IPS DF 19.7 (cell line): Measurements from ENCODE around the gene FOSL2.

Experiments
- DNase-seq: peaks from one replicate; pipeline ENCODE4 v3.0.0-alpha.2; 2013; ENCODE audit warnings: low read depth, low spot score

Gene FOSL2

DNA sequence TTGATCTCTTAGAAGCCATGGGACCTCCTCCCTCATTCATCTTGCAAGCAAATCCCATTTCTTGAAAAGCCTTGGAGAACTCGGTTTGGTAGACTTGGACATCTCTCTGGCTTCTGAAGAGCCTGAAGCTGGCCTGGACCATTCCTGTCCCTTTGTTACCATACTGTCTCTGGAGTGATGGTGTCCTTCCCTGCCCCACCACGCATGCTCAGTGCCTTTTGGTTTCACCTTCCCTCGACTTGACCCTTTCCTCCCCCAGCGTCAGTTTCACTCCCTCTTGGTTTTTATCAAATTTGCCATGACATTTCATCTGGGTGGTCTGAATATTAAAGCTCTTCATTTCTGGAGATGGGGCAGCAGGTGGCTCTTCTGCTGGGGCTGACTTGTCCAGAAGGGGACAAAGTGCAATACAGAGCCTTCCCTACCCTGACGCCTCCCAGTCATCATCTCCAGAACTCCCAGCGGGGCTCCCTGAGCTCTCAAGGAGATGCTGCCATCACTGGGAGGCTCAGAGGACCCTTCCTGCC, 20.0 kb downstream of the FOSL2 start:
- no peak for DNase-seq

DNA sequence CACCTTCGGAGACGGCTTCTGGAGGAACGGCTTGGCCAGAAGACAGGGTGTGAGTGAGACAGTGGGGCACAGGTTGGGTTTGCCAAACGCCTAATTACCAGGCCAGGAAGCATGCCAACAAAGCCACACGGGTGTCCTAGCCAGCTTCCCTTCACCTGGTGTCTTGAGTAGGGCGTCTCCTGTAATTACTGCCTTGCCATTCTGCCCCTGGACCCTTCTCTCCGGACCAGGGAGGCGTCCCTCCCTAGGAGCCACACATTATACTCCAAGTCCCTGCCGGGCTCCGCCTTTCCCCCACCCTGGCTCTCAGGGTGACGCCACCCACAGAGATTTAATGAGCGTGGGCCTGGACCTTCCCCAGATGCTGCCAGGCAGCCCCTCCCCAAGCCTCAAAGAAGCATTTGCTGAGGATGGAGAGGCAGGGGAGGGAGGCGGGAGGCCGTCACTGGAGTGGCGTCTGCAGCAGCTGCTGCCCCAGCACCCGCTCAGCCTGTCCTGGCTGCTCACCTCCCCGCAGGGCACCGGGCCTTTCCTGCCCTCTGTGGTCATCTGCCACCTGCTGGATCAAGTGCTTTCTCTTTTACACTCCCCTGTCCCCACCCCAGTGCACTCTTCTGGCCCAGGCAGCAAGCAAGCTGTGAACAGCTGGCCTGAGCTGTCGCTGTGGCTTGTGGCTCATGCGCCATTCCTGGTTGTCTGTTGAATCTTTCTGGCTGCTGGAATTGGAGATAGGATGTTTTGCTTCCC, 20.7 kb downstream of the FOSL2 start:
- no peak for DNase-seq

DNA sequence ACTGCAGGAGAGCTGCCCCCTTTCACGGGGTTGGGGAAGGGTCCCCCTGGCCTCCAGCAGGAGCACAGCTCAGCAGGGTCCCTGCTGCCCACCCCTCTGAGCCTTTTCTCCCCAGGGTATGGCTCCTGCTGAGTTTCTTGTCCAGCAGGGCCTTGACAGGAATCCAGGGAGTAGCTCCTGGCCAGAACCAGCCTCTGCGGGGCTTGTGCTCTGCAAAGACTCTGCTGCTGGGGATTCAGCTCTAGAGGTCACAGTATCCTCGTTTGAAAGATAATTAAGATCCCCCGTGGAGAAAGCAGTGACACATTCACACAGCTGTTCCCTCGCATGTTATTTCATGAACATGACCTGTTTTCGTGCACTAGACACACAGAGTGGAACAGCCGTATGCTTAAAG, 21.2 kb downstream of the FOSL2 start:
- no peak for DNase-seq

DNA sequence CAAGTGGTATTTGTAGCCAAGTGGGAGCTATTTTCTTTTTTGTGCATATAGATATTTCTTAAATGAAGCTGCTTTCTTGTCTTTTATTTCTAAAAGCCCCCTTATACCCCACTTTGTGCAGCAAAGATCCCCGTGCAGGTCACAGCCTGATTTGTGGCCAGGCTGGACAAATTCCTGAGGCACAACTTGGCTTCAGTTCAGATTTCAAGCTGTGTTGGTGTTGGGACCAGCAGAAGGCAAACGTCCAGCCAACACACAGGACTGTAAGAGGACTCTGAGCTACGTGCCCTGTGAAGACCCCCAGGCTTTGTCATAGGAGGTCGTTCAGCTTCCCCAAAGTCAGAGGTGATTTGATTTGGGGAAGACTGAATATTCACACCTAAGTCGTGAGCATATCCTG, 21.9 kb downstream of the FOSL2 start:
- DNase-seq: no peak

DNA sequence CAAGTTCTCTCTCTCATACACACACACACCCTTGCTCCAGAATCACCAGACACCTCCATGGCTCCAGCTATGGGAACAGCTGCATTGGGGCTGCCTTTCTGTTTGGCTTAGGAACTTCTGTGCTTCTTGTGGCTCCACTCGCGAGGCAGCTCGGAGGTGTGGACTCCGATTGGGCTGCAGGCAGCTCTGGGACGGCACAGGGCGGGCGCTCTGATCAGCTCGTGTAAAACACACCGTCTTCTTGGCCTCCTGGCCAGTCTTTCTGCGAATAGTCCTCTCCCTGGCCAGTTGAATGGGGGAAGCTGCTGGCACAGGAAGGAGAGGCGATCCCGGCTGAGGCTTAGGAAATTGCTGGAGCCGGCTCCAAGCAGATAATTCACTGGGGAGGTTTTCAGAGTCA, 22.4 kb downstream of the FOSL2 start:
- DNase-seq: no peak

DNA sequence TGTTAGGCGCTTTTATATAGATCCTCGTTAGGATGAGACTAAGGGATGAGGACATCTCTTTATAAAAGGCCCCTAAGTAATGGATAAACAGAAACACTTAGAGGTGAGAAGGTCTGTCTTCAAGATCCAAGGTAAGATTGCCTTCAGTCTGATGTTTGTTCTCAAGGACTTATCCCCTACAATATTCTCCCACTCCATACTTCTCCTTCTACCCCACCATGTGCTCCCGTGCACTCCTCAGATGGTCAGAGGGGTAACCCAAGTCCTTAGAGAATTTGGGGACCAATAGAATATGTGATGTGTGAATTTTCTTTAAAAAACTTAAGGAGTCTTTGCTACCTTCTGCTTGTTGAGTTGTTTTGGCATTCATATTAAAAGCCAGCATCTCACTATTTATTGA, 23.1 kb downstream of the FOSL2 start:
- DNase-seq: no peak

DNA sequence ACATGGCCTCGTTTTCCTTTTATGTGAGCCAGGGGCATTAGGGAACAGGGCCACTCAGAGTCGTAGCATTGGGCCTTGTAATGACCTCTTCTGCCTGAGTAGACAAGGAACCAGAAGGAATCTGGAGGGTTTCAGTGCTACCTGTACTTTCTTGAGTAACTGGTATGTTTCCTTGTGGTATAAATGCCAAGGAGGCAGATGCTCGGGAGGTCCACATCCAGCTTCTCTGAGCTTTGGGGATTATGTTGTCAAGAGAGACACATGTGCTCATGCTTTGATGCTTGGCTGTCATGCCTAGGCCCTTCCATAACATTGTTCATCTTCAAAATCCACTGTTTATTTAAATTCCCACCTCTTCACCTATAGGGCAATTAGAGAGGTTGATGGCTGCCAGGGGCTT, 26.3 kb downstream of the FOSL2 start:
- DNase-seq: no peak

DNA sequence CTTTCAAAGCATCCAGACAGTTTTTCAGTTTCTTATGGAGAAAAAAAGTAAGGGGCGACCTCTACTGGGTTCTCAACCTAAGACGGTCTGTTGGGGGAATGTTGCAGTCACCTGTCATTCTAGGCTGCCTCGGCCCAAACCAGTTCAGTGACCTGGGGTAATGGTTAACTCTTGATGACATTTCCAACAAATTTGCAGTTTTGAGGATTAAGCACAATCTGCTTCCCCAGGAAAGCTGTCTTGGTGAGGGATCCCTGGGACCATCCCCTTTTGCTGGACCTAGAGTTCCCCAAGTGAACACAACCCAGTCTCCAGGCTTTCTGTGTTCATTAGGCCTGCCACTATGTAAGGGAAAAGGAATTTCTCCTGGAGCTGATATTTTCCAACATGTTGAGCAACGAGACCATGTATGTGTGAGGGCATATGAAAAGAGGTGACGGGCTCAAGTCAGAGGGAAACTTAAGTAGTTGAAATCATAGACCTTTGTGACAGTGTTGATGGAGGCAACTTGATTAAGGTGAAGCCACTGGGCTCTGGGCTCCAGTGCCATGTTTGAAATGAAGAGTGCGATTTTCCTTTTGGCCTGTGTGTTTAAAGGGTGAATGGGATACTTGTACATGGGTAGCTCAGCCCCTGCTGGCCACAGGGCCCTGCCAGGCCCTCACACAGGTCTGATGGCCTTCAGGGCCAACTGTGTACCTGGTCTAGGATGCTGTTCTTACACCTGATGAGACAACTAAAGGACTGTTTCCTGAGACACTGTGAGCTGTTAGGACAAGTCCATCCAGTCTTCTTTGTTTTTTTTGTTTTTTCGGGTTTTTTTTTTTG, 27.0 kb downstream of the FOSL2 start:
- DNase-seq: no peak

DNA sequence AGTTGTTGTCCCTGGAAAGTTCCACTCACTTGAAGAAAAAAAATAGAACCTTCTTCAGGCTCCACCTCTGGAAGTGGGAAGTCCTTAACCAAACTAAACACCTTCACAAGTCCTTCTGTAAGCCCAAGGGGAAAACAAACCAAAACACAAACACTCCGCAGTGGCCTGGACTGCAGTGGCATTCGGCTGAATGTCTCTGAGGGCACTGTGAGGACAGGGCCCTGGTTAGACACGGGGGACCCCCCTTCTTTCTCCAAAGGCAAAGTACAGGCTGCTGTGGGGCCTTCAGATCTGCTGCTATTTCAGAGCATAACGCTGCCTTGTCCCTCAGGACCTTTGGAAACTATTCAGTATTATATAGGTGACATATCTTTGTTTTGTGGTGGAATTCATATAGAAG, 28.1 kb downstream of the FOSL2 start:
- no peak for DNase-seq

DNA sequence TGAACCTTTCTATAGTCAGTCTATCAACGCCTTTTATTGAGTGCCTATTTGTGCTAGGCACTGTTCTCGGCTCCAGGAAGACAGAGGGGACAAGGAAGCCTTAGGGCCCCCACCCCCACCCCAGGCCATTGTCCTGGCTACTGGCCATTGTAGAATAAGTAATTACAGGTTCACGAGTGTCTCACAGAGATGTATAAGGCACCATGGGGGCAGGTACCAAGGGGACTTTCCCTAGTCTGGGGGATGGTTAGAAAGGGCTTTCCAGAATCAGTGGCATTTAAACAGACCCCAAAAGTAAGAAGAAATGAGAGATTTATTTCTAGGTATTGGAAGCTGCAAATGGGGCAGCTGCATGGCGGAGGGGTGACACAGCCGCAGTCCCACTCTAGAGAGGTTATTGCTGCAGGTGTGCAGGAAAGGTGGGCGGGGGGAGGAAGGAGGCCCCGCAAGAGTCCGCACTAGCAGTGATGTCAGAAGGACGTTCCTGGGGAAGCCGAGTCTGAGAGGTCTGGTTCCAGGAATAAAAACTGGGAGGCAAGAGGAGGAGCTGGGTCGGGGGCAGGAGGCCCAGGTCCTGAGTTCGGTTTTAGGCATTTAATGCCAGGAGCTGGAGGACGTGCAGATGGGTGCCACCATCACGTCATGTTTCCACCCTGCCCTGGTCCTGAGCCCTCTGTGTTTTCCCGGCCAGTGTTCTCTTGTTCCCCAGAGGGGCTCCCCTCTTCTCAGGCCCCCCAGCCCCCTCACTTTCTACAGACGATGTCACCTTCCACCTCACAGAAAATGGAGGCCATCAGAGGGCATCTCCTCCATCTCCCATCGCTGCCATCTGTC, 30.5 kb downstream of the FOSL2 start:
- DNase-seq: no peak

DNA sequence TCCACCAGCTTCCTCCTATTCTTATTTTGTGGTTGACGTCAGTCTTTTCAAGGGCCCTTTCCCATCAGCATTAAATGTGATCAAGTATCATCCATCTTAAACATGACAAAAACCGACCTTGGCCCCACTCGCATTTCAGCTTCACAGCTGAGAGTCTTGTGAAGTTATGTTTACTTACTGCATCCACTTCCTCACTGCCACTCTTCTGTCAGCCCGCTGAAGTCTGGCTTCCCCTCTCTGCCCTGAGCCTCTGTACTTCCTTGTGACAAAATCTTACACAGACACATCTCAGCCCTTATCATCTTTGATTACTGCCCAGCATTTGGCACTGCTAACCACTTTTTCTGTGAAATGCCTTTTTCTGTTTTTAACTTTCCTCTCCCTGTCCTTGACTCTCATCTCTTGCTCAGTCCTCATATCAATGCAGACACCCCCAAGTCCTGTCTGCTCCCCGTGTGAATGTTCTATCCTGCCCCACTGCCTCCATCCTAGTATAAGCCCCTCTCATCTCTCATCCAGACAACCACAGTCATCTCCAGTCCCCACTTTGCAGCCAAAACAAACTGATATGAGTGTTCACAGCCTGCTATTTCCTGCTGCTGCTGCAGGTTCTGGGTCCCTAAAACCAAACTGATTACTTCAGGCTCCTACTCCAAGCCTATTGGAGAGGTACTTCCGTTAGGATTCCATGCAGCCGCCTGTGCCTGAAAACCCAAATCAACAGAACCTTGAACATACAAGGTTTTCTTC, 31.4 kb downstream of the FOSL2 start:
- DNase-seq: no peak

DNA sequence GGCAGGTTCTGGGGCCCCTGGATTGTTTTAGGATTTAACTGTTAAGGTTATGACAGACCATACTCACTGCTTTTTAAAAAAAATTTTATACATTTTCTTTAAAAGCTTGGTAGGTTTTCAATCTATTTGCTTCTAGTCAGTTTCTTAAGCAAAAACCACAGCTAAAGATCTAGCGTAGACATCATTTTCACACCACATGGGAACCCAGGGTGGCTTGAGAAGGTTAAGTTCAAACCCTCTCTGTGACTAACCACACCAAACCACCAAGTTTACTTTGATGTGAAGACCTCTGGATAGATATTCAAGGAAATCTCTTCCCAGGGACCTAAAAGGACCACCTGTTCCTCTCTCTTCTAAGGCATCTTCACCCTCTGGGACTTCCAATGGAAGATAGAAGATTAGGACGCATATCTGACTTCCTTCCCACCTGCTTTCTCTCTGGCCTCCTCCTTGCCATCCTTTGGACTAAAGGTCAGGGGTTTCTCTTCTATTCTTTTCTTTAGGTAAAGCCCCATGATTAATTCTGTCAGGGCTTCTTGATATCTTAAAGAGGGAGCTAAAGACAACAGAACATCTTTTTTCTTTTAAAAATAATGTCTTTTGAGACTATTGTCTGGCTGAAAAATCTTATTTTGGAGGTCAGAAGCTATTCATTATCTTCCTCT, 32.3 kb downstream of the FOSL2 start:
- no peak for DNase-seq

DNA sequence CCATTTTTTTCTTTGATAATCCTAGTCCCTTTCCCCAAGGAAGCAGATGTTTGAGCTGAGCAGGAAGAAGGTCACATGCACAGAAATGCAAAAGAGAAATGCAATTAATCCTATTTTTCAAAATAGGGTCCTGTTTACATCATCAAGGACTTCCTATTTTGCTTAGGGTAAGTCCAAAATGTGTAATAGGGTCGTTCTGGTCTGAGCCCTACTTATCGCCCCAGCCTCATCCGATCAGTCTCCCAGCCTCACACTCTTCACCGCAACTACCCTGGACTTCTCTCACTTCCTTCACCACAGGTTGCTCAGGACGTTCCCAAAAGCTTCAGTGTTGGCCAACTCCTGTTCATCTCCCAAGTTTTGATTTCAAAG, 32.8 kb downstream of the FOSL2 start:
- DNase-seq: no peak

DNA sequence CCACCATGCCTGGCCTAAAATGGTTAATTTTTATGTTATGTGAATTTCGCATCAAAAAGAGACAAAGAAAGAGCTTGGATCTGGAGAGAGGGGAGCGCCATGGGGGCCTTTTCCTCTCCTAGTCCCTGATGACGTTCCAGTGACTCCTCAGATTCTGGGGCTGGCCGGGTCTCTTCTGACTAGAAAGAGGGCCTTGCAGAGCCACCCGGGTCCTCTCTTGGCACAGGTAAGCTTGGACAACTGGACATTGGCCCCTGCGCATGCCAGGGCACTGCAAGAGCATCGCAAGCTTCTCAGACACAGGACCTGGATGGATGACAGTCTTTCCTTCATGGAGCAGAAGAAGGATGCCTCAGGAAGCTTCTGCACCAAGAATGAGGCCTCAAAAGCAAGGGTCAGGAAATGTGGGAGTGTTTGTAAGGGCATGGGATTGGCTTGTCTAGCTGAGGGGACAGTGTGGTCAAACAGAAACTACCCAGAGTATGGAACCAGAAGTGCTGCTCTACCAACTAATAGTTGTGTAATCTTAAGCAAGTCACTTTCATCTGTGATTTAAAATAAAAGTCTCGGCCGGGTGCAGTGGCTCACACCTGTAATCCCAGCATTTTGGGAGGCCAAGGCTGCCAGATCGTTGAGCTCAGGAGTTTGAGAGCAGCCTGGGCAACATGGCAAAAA, 35.2 kb downstream of the FOSL2 start:
- DNase-seq: no peak

DNA sequence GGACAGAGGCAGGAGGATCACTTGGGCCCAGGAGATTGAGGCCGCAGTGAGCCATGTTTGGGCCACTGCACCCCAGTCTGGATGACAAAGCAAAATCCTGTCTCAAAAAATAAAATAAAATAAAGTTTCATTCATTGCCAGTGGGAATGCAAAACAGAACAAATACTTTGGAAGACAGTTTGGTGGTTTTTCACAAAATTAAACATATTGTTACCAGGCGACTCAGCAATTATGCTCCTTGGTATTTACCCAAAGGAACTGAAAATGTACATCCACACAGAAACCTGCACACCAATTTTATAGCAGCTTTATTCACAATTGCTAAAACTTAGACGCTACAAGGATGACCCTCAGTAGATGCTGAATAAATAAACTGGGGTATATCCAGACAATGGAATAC, 35.8 kb downstream of the FOSL2 start:
- no peak for DNase-seq

DNA sequence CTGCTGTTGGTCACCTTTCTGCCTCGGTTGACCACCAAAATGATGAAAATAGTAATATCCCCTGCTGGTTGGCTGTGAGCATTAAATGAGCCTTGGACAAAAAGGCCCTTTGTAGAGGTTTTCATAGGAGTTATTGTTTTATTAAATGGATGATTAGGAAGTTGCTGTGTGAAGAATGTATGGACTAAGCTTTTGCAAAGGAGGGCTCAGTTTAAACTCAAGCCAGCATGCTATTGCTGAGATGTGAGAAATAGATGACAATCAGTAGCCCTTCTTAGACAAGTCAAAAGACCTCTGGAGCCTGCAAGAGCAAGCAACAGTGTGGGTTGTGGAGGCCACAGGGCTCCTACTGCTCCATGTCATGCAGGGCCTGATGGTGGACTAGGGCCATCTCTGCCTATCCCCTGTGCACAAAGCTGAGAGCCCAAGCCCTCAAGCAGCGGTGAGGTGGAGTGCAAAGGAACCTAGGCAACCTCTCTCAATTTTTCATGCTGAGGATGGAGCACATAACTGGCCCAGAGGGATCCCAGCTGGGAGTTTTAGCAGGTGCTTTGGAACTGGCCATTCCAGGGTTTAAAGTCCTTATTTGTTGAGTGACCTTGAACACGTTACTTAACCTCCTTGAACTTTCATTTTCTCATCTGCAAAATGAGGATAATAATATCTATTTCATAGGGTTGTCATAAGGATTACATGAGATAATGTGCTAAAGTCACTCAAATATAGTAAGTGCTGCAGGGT, 37.1 kb downstream of the FOSL2 start:
- no peak for DNase-seq

DNA sequence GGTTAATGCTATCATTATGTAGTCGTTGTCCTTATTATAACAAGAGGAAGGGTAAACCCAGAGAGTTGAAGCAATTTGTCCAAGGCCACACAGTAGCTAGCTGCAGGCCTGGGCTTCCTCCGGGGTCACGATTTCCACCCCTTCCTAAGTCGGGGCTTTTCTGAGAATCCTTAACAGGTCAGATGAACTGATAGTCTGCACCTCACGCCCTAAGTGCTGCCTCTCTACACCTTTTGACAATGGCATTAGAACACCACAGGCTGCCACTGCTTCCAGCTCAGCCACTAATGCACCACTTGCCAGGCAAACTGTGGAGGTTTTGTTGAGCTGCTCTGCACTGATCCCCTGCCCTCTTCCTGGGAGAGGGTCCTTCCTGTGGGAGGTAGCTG, 37.7 kb downstream of the FOSL2 start:
- DNase-seq: no peak

DNA sequence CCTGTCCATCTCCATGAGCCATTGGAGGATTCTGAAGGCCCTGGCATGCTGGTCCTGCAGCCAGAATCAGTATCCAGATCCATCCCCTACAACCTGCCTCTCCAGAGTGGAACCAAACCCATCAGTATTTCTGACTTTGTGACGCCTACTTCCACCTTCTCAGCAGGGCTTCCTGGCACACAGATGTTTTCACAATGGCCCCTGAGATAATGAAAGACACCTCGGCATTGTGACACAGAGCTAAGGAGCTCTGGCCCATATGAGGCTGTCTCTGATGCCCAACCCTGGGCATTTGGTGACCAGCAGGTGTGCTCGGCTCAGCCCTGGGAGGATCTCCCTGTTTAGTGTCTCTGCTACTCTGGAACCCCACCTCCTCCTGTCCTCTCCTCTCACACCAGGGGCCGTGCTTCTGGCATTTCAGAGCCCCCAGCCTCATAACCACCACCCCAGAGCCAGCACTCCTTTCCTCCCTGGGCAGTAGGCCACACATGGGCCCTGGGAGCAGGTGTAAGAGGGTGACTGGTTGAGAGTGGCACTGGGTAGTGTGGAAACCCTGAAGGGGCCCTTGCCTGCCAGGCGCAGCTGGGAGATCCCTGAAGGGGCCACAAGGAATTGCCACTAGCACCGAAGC, 38.2 kb downstream of the FOSL2 start:
- no peak for DNase-seq

DNA sequence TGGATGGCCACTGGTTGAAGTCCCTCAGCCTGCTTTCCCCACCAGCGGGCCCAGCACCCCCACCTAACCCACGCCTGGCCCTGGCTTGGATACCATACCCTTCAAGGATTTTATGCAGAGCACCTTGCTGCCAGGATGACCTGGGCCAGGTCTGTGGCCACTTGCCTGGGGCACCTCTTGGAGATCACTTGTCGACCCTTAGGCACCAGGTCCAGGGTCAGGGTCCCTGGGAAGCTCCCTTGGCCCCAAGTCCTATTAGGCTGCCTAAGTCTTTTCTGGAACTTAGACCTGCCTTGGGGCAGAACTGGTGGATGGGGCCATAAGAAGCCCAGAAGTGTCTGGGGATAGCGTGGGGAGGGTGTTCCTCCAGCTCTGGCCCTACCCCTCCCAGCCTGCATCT, 39.1 kb downstream of the FOSL2 start:
- DNase-seq: no peak
